ENCODE measurements around the gene IGF2.

The IGF2 gene

DNA sequence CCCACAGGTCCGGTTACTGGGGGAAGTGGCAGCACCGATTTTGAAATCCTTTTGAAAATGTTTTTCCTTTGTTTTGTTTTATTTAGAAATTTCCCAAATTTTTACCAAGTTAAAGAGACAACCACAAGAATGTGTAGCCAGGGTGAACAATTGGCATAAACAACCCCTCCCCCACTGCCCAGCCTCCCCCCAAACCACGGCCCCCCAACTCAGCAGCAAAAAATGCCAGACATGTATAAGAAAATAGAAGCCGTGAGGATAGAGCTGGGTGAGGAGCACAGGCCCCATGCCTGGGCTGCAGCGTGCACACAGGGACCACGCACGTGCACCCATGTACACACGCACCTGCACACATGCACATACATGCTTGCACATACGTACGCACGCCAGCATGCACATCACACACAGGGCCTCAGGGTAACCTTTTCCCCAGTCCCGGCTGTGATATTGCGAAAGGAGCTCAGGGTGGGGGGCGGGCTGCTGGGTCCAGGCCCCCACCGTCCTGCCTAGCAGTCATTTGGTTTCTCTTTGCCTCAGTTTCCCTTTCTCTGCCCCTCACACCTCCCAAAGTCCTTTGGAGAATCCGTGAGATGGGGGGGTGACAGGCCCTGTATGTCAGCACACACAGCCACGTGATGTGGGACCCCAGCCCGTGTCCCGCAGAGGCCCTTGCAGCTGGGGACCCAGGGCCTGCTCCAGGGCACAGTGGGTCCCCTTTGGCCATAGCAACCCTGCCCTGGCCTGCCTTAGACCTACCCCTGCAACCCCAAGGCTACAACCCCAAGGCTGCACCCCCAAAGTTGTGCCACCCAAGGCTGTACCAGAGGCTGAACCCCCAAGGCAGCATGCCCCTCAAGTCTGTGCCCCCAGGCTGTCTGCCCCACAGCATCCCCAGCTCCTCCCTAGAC, 42.9 kb downstream of the IGF2 start:
- no peak overlapping the region for H3K4me2 ChIP-seq
- peaks cover 13% of the 10 kb centered on the region for H3K4me1 ChIP-seq (ENCODE audit: low read depth, poor library complexity, severe bottlenecking)
- no peak overlapping the region for H3K9ac ChIP-seq
- no peak overlapping the region for H3K4me3 ChIP-seq (IDR thresholded peaks at IDR 0.05; ENCODE audit: insufficient read depth, low read depth, low read length)
- no peaks in the 10 kb centered on the region for H3K36me3 ChIP-seq (ENCODE audit: insufficient read depth)
- peaks cover 64% of the 10 kb centered on the region; the same call in 1 of the 2 replicates for H3K27me3 ChIP-seq (ENCODE audit: insufficient read depth, low read depth)
- no peaks in the 10 kb centered on the region for H4K20me1 ChIP-seq (ENCODE audit: insufficient read depth)
- H2AFZ ChIP-seq (ENCODE audit: low read depth), result no peak overlapping the region
- H3K27ac ChIP-seq, result no peak overlapping the region
- TF ChIP-seq, protein P1, sequence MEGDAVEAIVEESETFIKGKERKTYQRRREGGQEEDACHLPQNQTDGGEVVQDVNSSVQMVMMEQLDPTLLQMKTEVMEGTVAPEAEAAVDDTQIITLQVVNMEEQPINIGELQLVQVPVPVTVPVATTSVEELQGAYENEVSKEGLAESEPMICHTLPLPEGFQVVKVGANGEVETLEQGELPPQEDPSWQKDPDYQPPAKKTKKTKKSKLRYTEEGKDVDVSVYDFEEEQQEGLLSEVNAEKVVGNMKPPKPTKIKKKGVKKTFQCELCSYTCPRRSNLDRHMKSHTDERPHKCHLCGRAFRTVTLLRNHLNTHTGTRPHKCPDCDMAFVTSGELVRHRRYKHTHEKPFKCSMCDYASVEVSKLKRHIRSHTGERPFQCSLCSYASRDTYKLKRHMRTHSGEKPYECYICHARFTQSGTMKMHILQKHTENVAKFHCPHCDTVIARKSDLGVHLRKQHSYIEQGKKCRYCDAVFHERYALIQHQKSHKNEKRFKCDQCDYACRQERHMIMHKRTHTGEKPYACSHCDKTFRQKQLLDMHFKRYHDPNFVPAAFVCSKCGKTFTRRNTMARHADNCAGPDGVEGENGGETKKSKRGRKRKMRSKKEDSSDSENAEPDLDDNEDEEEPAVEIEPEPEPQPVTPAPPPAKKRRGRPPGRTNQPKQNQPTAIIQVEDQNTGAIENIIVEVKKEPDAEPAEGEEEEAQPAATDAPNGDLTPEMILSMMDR (conservative IDR thresholded peaks at IDR 0.05; ENCODE audit: low read depth, low read length), result no peak
- H3K79me2 ChIP-seq (ENCODE audit: insufficient read depth, low read depth), result no peaks in the 10 kb centered on the region

DNA sequence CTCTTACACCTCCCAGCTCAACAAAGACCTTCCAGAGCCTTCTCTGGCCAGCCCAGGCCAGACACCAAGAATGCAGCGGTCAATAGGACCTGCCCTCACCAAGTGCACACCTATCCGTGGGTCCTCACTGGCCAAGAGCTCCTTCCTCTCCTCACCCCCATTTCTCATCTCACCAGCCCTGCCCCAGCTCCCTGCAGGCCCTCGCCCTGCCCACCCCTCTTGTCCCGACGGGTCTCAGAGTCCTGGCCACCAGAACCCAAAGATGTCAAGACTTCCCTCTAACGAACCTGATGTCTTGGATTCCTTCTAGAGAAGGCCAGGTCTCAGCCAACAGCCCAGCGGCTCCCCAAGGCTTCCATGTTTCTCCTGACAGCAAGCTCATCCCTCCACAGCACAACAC, 43.6 kb downstream of the IGF2 start:
- Histone ChIP-seq H3K4me2 (no peak overlapping the region), H4K20me1 (ENCODE audit: insufficient read depth) (no peaks in the 10 kb centered on the region), H3K79me2 (ENCODE audit: insufficient read depth, low read depth) (no peaks in the 10 kb centered on the region), H3K27ac (no peak overlapping the region), H2AFZ (ENCODE audit: low read depth) (no peak overlapping the region), H3K36me3 (ENCODE audit: insufficient read depth) (no peaks in the 10 kb centered on the region), H3K4me3 (IDR thresholded peaks at IDR 0.05; ENCODE audit: insufficient read depth, low read depth, low read length) (no peak overlapping the region), H3K9ac (no peak overlapping the region), H3K4me1 (ENCODE audit: low read depth, poor library complexity, severe bottlenecking) (peaks cover 13% of the 10 kb centered on the region), H3K27me3 (ENCODE audit: insufficient read depth, low read depth) (peaks cover 63% of the 10 kb centered on the region; the same call in 1 of the 2 replicates)
- TF ChIP-seq, protein P1 (conservative IDR thresholded peaks at IDR 0.05; ENCODE audit: low read depth, low read length), result no peak

DNA sequence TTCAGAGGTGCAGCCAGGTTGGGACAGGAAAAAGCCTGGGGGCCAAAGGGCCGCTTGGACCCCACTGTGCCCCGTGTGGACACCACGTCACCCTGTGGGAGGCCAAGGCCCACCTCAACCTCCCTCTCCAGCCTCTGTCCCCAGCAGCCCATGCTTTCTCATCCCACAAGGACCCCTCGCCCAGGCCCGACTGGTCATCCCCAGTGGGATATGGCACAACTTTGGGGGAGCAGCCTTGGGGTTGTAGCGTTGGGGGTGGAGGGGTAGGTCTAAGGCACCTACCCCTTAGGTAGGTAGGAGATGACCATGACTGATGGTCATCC, 44.0 kb downstream of the IGF2 start:
- TF ChIP-seq, protein P1 (conservative IDR thresholded peaks at IDR 0.05; ENCODE audit: low read depth, low read length), result no peak
- no peaks in the 10 kb centered on the region for H4K20me1 ChIP-seq (ENCODE audit: insufficient read depth)
- H3K27ac ChIP-seq, result no peak overlapping the region
- no peak overlapping the region for H3K9ac ChIP-seq
- H2AFZ ChIP-seq (ENCODE audit: low read depth), result no peak overlapping the region
- peaks cover 59% of the 10 kb centered on the region; the same call in 1 of the 2 replicates for H3K27me3 ChIP-seq (ENCODE audit: insufficient read depth, low read depth)
- H3K4me3 ChIP-seq (IDR thresholded peaks at IDR 0.05; ENCODE audit: insufficient read depth, low read depth, low read length), result no peak overlapping the region
- no peaks in the 10 kb centered on the region for H3K36me3 ChIP-seq (ENCODE audit: insufficient read depth)
- H3K4me2 ChIP-seq, result no peak overlapping the region
- H3K79me2 ChIP-seq (ENCODE audit: insufficient read depth, low read depth), result no peaks in the 10 kb centered on the region
- H3K4me1 ChIP-seq (ENCODE audit: low read depth, poor library complexity, severe bottlenecking), result peaks cover 13% of the 10 kb centered on the region

DNA sequence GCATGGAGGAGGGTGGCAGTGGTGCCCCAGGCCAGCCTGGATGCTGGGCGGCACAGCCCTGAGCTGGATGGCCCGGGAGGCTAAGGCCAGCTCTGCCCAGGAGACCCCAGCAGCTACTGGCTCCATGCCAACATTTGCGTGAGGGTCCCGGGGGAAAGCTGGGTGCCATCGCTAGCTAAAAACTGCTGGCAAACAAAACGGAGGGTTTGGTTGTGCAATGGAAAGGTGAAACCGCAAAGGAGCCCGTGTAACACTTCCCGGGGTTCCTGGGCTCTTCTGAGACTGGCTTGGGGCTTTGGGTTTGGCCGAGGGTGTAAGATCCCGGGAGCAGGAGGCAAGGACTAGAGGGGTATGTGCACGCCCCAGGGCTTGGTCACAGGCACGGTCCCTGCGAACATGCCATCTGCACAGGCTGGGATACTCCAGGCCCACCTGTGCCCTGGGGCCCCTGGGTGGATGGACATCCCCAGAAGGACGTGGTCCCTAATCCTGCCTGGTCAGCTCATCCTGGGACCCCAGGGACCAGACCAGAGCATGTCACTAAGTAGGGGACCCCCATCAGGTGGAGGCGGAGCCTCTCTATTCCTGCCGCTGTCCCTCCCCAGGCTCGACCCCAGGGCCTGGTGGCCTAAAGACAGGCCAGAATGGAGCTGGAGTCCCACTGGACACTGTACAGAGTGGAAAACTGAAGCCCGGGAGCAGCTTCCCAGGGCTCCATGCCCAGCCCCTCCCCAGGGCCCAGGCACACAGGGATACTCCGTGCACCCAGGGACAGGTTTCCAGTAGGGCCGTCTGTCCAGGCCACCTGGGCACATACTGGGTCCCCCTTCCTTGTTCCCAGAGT, 44.6 kb downstream of the IGF2 start:
- Histone ChIP-seq H3K36me3 (ENCODE audit: insufficient read depth) (no peaks in the 10 kb centered on the region), H3K4me3 (IDR thresholded peaks at IDR 0.05; ENCODE audit: insufficient read depth, low read depth, low read length) (no peak overlapping the region), H4K20me1 (ENCODE audit: insufficient read depth) (no peaks in the 10 kb centered on the region), H2AFZ (ENCODE audit: low read depth) (no peak overlapping the region), H3K4me1 (ENCODE audit: low read depth, poor library complexity, severe bottlenecking) (peaks cover 13% of the 10 kb centered on the region), H3K27ac (no peak overlapping the region), H3K4me2 (no peak overlapping the region), H3K79me2 (ENCODE audit: insufficient read depth, low read depth) (no peaks in the 10 kb centered on the region), H3K27me3 (ENCODE audit: insufficient read depth, low read depth) (peaks cover 55% of the 10 kb centered on the region; the same call in 1 of the 2 replicates), H3K9ac (no peak overlapping the region)
- TF ChIP-seq, protein P1 (conservative IDR thresholded peaks at IDR 0.05; ENCODE audit: low read depth, low read length), result no peak
